Skeletal muscle tissue (tissue), 4 donors: ENCODE results near the gene SOX5. TPM values are rescaled to one million over a fixed set of nuclear protein-coding genes. Genes with fewer than 3 reads are reported as not detected.
"Not testable (repeated sequence)": the region's sequence is repeated elsewhere in the genome, so short reads cannot be mapped to it uniquely, and the experiment has no call there.

Source experiments
- H3K27ac ChIP-seq: one replicate; pipeline ENCODE4 v1.7.0; 2013; ENCODE audit warnings: mild to moderate bottlenecking, low read depth, low read length, inconsistent platforms
- H3K27me3 ChIP-seq, 3 donors: one replicate each; pipeline ENCODE4 v1.7.0; 2013; ENCODE audit warnings: low read length in 3 of 3; ENCODE audit not compliant: control insufficient read depth in 3 of 3, insufficient read depth in 3 of 3
- H3K36me3 ChIP-seq, 3 donors: one replicate each; pipeline ENCODE4 v1.7.0; 2013; ENCODE audit warnings: low read length in 3 of 3; ENCODE audit not compliant: control insufficient read depth in 3 of 3, insufficient read depth in 3 of 3
- H3K4me1 ChIP-seq, 3 donors: one replicate each; pipeline ENCODE4 v1.7.0; 2013; ENCODE audit warnings: low read length in 3 of 3, mild to moderate bottlenecking in 3 of 3; ENCODE audit not compliant: control insufficient read depth in 3 of 3, insufficient read depth in 3 of 3
- H3K4me3 ChIP-seq, 3 donors: one replicate each; pipeline ENCODE4 v1.7.0; 2013; ENCODE audit warnings: low read length in 3 of 3
- H3K9ac ChIP-seq, 3 donors: one replicate each; pipeline ENCODE4 v1.7.0; 2013; ENCODE audit warnings: low read length in 3 of 3, mild to moderate bottlenecking in 3 of 3, moderate library complexity in 2 of 3, low read depth in 1 of 3
- H3K9me3 ChIP-seq, 3 donors: one replicate each; pipeline ENCODE4 v1.7.0; 2013; ENCODE audit warnings: low read length in 3 of 3; ENCODE audit not compliant: control insufficient read depth in 3 of 3
- total RNA-seq: library from RNA; depleted of rRNA; stranded (reverse); fragments of >200 nt; gene quantifications from one replicate; pipeline ENCODE4 v1.2.3, GENCODE V29; 2014
- donor health status: Osteomylitis.

SOX5 gene
- total RNA-seq, 1 donor from 2014 or later, result 6.3 TPM

DNA sequence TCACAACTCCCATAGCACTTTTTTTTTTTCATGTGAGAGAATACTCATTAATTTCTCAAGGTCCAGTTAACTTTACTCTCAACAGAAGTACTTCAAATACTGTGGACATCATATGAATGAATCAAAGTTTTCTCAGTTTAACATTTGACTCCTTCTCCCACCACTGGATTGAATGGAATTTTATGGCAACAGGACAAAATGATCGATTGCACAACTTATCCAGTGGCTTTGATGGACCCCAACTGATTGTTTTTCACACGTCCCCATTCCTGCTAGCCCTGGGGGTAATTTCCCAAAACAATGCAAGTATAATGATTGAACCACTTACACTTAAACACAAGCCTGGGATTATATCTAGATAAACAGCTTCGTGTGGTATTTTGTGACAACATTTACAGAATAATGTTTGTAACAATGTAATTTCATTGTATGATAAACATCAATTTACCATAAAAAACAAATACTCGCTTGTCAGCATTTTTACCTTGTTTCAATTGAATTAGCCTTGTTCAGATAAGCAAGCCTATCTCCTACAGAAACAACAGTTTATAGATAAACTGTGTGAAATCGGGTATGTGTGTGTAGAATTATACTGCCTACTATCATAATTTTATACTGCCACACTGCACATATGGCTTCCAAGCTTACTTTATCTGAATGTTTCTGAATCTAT, 60.9 kb downstream of the SOX5 start:
- no peaks in the 10 kb centered on the region for H3K4me1 ChIP-seq
- no peak overlapping the region for H3K27ac ChIP-seq
- H3K9ac ChIP-seq, result no peak overlapping the region

DNA sequence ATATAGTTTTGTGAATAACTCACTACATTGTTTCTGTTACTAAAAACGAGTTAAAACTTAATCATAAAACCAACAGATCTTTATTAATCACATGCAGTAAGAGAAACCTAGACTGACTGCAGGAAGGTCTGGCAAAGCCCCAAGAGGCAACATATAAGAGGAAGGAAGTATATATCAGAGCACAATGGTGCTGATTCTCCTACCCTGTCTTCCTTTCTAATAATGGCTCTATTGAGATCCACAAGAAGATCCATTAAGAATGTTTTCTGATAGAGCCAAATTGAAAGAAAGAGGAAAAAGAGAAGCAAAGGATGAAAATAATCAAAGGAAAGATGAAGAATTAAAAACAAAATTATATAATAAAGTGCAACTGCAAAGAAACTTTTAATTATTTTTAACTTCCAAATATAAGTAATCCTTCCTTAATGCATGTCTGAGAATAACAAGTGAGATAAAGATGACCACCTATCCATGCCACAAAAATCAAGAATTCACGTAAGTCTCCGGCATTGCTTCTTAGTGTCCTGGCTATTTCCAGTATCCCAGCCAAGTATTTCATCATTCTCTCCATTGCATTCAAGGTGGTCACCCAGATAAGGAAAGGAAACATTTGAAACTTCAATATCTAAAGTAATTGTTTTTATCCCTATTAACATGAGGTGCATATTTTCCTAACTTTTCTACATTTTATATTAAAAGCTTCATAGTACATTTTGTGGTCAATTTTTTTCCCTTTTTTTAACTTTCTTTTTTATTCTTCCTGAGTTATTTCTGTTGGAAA, 62.2 kb downstream of the SOX5 start:
- H3K9me3 ChIP-seq, result no peaks in the 10 kb centered on the region
- H3K36me3 ChIP-seq, result no peaks in the 10 kb centered on the region
- no peak overlapping the region for H3K27ac ChIP-seq
- no peaks in the 10 kb centered on the region for H3K27me3 ChIP-seq
- no peaks in the 10 kb centered on the region for H3K4me1 ChIP-seq
- no peak overlapping the region for H3K9ac ChIP-seq
- no peak overlapping the region for H3K4me3 ChIP-seq

More for the DNA sequence above, 60.9 kb downstream of the SOX5 start:
- no peaks in the 10 kb centered on the region for H3K27me3 ChIP-seq
- no peaks in the 10 kb centered on the region for H3K9me3 ChIP-seq
- no peaks in the 10 kb centered on the region for H3K36me3 ChIP-seq
- no peak overlapping the region for H3K4me3 ChIP-seq

DNA sequence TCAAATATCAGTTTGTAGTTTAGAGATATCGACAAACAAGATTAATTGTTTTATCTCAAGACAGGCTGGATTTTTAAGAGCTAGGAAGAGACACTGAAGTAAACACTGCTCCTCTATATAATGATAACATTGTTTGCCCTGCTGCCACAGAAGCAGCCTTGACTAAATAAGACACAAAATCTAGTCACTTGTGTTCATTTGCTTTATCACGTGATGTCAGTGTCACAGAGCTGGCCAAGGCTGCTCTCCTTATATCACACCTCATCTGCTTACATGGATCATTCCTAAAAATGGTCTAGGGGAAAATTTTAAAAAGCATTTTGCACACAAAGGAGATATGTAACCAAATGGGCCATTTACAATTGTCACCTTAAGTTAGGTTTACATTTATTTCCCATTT, 64.1 kb downstream of the SOX5 start:
- Histone ChIP-seq H3K9me3 (no peaks in the 10 kb centered on the region), H3K27me3 (no peaks in the 10 kb centered on the region), H3K4me1 (no peaks in the 10 kb centered on the region), H3K4me3 (no peak overlapping the region), H3K9ac (no peak overlapping the region), H3K36me3 (no peaks in the 10 kb centered on the region), H3K27ac (no peak overlapping the region)

DNA sequence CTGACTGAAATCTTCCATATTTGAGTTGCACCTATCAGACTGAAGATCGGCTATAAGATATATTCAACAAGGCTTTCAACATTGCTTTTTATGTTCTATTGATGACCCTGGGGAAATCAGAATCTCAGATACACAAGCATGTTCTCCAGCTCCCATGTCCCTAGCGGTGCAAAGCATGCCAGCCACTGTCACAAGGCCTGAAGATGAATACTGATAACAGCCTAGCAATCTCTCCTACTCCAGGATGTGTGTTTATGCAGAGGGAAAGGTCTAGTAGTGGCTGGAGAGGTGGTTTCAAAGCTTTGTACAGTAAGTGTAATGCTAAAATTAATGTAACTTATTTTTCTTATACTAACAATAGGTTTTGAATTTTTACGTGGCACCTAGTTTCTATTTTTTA, 64.6 kb downstream of the SOX5 start:
- no peak overlapping the region for H3K27ac ChIP-seq
- H3K9ac ChIP-seq, result no peak overlapping the region
- H3K4me1 ChIP-seq, result no peaks in the 10 kb centered on the region
- no peaks in the 10 kb centered on the region for H3K9me3 ChIP-seq
- no peaks in the 10 kb centered on the region for H3K36me3 ChIP-seq
- H3K4me3 ChIP-seq, result no peak overlapping the region
- H3K27me3 ChIP-seq, result no peaks in the 10 kb centered on the region

DNA sequence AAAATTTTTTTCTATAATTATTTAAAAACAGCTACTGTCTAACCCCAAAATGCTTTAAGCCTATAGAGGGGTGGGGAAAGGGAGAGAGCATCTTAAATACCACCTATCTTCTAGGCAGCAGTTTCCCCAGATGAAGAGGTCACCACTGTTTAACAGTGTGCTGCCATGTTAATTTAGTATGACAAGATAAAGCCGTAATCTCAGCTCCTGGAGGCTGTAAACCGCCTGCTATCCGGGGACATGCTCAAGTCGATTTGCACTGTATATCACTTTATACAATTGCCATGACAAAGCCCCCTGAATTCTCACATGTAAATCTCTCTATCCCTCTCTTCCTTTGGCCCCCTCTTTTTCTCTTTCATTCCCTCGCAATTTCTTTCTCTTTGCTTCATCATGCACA, 68.5 kb downstream of the SOX5 start:
- no peaks in the 10 kb centered on the region for H3K4me1 ChIP-seq

GRCh38 chr12:23876618-23877017, 72.9 kb downstream of the SOX5 start:
- H3K4me3 ChIP-seq, H3K27me3 ChIP-seq, H3K27ac ChIP-seq, H3K9ac ChIP-seq, H3K36me3 ChIP-seq, H3K9me3 ChIP-seq, H3K4me1 ChIP-seq: not testable (repeated sequence)

More for the DNA sequence above, 68.5 kb downstream of the SOX5 start:
- H3K4me3 ChIP-seq, result no peak overlapping the region
- no peaks in the 10 kb centered on the region for H3K9me3 ChIP-seq
- no peak overlapping the region for H3K9ac ChIP-seq
- no peak overlapping the region for H3K27ac ChIP-seq
- H3K36me3 ChIP-seq, result no peaks in the 10 kb centered on the region
- H3K27me3 ChIP-seq, result no peaks in the 10 kb centered on the region

- Histone ChIP-seq H3K9ac (no peak overlapping the region), H3K9me3 (no peaks in the 10 kb centered on the region), H3K36me3 (no peaks in the 10 kb centered on the region), H3K4me1 (no peaks in the 10 kb centered on the region), H3K4me3 (no peak overlapping the region), H3K27ac (no peak overlapping the region), H3K27me3 (no peaks in the 10 kb centered on the region)
These were observed 81.7 kb downstream of the SOX5 start for GRCh38 chr12:23867794-23868193.

DNA sequence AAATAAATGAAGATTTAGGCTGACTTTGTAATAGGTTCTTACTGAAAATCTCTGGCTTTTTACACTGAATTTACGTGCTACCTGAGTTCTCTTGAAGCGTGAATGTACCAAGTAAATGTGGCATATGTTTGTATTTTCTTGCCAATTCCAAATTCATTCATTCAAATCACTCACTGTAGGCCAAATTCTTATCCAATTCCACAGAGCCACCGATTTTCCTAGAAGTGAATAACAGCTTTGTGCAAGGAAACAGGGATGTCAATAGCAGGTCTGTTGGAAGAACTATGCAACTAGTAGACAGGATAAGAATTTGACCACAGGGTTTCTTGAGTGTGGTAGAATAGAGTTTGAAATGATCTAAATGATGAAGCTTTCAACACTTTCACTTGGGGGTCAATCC, 86.8 kb downstream of the SOX5 start:
- Histone ChIP-seq H3K27me3 (no peaks in the 10 kb centered on the region), H3K9ac (no peak overlapping the region), H3K9me3 (no peaks in the 10 kb centered on the region), H3K4me3 (no peak overlapping the region), H3K4me1 (no peaks in the 10 kb centered on the region), H3K27ac (no peak overlapping the region), H3K36me3 (no peaks in the 10 kb centered on the region)

DNA sequence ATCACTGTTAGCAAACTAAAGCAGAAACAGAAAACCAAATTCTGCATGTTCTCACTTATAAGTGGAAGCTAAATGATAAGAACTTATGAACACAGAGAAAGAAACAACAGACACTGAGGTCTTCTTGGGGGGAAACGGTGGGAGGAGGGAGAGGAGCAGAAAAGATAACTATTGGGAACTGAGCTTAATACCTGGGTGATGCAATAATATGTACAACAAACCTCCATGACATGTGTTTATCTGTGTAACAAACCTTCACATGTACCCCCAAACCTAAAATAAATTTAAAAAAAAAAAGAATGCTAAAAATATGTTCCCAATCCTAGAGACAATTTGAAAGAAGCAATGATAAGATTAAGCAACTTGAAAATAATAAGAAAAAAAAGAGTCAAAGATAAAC, 89.5 kb downstream of the SOX5 start:
- Histone ChIP-seq H3K9ac (no peak overlapping the region), H3K9me3 (no peaks in the 10 kb centered on the region), H3K4me1 (no peaks in the 10 kb centered on the region), H3K4me3 (no peak overlapping the region), H3K27ac (no peak overlapping the region), H3K36me3 (no peaks in the 10 kb centered on the region), H3K27me3 (no peaks in the 10 kb centered on the region)

- Histone ChIP-seq H3K36me3 (no peaks in the 10 kb centered on the region), H3K9ac (no peak overlapping the region), H3K4me1 (no peaks in the 10 kb centered on the region), H3K27me3 (no peaks in the 10 kb centered on the region), H3K4me3 (no peak overlapping the region), H3K27ac (no peak overlapping the region), H3K9me3 (no peaks in the 10 kb centered on the region)
These were observed 92.3 kb downstream of the SOX5 start for GRCh38 chr12:23857178-23857577.
